ENCODE measurements around the gene TMOD1. TPM values are rescaled to one million over a fixed set of nuclear protein-coding genes. Genes with fewer than 3 reads are reported as not detected.
"Not testable (repeated sequence)": the region's sequence is repeated elsewhere in the genome, so short reads cannot be mapped to it uniquely, and the experiment has no call there.

The TMOD1 gene
- total RNA-seq, 1 experiment from 2014 or later, result 2.1 TPM

DNA sequence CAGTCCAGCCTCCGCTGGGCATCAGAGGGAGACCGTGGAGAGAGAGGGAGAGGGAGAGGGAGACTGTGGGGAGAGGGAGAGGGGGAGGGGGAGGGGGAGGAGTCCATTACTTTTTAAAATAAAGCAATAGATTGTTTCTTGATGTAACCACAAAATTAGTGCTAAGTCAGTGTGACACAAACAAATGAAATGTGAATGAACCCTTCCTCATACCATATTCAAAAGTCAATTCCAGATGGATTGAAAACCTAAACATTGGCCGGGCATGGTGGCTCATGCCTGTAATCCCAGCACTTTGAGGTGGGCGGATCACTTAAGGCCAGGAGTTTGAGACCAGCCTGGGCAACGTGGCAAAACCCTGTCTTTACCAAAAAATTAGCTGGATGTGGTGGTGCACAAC, 2.6 kb upstream of the TMOD1 start:
- not testable (repeated sequence) for DNase-seq (ENCODE audit: low spot score)

GRCh38 chr9:97500263-97500662, 1.2 kb upstream of the TMOD1 start:
- DNase-seq (ENCODE audit: low spot score), result no peak

DNA sequence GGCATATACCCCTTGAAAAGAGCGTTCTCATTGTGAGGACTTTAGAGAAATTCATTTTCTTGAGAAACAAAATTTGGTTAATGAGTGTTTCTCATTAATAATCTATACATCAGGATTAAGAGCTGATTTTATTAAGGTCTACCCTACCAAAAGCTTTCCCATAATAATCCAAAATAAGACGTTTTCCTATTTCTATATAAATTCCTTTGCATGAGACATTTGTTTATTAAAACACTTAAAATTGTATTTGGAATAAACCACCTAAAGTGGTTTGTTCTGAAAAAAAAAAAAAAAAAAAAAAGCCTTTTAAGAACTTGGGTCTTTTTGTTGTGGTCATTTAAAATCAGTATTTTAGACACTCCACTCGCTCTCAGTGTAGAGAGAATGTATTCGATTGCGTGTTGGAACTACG, 695 bp upstream of the TMOD1 start:
- no peak for DNase-seq (ENCODE audit: low spot score)

DNA sequence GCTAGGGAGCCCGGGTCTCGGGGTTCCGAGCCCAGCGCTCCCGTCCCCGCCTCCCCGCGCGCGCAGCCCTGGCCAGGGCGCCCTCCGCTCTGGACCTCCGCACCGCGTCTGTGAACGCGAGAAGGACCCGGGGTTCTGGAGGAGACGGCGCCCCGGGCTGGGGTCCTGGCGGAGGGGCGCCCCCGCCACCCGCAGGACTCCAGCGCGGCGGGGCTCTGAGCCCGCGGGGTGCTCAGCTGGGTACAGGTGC, 431 bp downstream of the TMOD1 start:
- DNase-seq (ENCODE audit: low spot score), result no peak

DNA sequence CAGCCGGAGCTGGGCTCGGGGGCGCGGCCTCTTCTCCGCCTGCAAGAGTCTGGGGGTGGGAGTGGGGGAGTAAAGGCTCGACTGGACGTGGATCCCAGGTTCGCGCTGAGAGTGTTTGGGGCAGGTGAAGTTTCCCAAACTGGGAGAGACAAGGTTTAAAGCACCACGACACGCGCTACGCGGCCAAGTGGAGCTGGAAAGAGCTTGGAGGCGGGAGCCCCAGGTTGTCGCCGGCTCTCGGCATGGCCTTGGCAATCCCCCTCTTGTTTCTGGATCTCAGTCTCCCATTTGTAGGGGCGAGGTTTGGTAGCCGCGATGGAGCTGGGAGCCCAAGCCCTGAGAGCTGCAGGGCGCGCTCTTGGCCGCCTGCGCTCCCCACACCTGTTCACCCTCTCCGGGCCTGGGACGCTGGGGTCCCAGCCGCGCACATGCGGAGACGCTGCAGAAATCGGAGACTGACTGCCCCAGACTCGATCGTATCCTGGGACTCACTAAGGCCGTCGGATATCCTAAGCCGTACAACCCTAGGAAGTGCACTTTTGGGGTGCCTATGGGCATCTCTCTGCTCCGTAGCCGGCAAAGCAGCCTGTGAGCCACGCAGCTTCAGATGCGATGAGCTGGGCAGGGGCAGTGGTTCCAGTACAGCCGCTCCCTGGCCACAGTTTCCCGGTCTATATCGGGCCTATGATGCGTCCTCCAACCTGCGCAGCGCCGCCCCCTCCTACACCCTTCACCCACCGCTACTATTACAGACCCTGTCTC, 937 bp downstream of the TMOD1 start:
- DNase-seq (ENCODE audit: low spot score), result no peak

DNA sequence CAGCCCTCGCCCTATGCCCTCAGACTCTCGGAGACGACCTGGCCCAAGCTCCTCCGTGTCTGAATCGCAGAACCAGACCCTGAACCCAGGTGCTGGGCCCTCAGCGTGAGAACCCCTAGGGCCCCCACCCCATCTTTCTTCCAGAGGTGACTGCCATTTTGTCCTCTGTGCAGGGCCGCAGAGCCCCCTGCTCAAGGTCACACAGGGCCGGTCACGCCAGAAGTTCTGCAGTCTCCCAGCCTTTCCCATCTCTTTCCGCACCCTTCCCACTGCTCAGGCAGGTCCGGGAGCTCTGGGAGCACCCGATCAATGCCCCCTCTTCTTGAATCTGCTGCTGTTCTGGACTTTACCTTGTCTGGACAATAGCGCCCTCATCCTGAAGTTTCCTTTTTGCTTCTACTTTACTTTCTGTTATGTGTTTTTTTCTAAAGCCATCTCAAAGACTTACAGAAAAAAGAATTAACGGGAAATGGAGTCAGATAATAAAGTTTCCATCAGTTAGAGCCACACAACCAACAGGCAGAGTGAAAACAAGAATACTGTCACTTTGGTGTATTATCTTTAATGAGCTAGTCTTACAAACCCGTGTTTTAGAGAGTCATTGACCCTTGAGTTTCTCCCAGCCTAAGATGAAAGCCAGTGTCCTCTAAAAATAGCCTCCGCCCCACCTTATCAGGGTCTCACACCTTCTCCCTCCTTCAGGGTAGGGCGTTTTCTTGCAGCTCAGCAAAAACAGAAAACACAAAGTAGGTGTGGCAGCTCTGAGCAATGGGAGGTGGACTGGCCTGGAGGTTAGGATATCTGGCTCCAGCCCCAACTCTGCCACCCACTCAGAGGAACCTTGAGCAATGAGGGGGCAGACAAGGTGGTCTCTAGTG, 1.8 kb downstream of the TMOD1 start:
- no peak for DNase-seq (ENCODE audit: low spot score)

DNA sequence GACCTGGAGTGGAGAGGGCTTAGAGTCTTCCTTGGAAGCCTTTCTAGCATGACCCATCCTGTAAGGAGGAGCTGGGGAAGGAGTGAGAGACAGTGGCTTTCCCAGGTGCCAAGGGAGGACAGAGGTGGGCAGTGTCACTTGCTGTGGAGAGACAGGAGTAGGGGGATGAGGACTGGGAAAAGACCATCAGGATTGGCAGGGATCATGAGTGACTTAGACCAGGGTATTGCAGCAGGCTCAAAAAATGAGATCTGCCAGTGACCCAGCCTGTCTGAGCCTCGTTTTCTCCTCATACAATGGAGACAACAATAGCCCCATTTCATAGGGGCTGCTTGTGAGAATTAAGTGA, 2.4 kb downstream of the TMOD1 start:
- no peak for DNase-seq (ENCODE audit: low spot score)

DNA sequence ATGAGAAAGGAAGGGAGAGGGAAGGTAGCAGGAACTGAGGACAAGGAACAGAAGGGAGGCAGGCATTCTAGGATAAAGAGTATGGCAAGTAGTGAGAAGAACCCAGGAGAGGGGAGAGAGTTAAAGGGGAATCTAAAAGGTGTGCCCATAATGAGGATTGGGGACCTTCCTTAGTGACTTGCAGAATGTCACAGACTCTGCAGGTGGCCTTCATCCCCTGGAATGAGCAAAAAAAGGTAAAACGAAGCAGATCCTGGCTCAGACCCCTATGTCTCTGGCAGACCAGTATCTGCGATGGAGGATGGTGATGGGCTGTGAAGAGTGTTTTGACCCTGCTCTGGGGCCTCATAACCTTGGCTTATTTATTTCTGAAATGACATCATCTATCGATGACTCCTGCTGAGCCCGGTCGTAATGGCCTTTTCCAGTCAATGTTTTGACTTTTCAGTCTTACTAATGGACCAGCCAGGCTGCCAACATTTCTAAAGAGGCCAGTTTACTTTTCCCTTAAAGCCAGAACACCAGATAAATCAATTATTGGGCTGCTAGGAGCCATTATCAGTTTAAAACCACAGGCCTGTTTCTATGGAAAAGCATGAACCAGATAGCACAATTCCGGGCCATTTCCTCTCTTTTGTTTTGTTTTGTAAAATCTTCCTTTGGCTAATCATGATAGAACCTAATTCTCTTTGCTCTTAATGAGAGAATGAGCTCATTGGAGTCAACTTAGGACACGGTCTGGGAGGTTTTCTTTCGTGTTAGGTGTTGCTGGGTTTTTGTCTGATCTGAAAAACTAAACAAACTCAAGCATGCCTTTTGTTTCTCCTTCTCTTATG, 3.1 kb downstream of the TMOD1 start:
- no peak for DNase-seq (ENCODE audit: low spot score)

DNA sequence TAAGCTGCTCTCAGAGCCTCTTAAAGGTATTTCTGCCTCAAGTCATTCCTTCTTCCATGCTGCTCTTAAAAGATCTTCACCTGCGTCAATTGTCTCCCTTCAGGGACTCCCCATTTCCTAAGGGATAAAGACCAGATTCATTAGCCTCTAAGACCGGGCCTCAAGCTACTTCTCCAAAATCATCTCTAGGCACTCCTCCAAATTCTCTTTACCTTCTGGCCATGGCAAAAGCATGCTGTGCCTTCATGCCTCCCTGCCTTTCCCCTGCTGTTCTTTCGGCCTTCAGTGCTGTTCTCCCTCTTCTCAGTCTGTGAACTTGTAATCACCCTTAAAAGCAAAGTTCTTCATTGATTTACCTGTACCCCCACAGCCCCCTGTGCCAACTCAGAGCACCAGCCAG, 4.4 kb downstream of the TMOD1 start:
- no peak for DNase-seq (ENCODE audit: low spot score)

GRCh38 chr9:97506306-97506705, 4.8 kb downstream of the TMOD1 start:
- DNase-seq (ENCODE audit: low spot score), result no peak

GRCh38 chr9:97506787-97507186, 5.3 kb downstream of the TMOD1 start:
- no peak for DNase-seq (ENCODE audit: low spot score)

GRCh38 chr9:97507428-97507984, 6.0 kb downstream of the TMOD1 start:
- no peak for DNase-seq (ENCODE audit: low spot score)

DNA sequence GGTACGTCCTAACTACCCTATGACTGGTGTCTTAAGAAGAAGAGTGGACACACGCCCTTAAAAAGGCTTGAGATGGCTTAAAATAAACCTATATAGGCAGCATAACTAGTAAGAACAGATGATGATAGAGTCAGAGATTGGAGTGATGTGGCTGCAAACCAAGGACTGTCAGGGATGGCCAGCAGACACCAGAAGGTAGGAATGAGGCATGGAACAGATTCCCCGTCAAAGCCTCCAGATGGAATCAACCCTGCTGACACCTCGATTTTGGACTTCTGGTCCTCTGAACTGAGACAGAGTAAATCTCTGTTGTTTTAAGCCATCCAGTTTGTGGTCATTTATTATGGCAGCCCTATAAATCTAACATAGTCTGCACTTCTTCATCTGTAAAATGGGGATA, 7.4 kb downstream of the TMOD1 start:
- DNase-seq (ENCODE audit: low spot score), result no peak

DNA sequence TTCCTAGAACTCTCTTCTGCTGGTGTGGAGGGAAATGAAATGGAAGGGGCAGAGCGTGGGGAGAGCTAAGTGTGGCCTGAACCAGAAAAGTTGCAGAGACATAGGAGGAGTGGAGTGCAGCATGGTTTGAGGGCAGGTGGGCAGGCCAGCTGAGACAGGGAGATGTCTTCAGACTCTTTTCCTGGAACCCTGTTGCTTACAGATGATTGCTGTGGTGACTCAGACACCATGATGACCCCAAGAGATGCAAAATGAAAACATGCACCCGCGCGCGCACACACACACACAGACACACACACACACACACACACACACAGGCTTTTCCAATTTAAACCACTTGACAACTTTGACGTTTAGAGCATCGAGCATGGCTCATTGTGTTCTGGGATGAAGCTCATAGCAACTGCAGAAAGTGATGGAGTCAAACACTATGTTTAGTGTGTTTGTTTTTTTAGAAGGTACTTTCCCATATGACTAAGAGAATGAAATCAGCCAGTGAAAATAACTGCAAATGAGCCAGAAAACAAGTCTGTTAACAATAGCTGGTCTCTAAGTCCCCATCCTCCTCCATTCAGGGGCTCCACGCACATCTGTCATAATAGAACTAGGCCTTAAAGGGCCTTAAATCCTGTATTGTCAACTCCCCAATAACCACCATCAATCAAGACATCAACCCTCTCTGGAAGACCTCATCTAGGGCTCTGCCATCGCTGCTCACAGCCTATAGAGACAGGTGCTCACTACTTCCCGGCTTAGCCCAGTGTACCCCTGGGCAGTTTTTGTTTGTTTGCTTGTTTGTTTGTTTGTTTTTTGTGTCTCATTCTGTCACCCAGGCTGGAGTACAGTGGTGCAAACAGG, 9.6 kb downstream of the TMOD1 start:
- peak; percentile 93 for DNase-seq (ENCODE audit: low spot score)

GRCh38 chr9:97511655-97512427, 10.4 kb downstream of the TMOD1 start:
- peak; percentile 70 for DNase-seq (ENCODE audit: low spot score)

GRCh38 chr9:97512966-97513560, 11.6 kb downstream of the TMOD1 start:
- DNase-seq (ENCODE audit: low spot score), result no peak

DNA sequence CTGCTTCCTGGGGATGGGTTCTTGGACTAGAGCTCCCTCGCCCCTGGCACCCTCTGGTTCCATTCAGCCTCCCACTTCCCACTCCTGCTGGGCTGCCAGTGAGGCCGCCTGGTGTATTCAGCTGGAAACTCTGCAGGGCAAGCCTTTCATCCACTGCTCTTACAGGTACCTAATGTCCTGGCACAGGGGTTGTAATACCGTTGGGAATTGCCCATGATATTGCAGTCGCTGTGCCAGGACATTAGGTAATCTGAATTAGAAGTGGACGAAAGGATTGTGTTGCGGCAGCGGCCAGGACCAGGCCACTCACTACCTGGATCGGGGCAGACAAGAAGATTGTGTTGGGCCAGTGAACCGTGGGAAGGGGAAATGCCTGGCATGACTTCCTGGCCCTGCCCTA, 13.1 kb downstream of the TMOD1 start:
- no peak for DNase-seq (ENCODE audit: low spot score)

- no peak for DNase-seq (ENCODE audit: low spot score)
Measured at GRCh38 chr9:97515662-97516061, 14.2 kb downstream of the TMOD1 start.

DNA sequence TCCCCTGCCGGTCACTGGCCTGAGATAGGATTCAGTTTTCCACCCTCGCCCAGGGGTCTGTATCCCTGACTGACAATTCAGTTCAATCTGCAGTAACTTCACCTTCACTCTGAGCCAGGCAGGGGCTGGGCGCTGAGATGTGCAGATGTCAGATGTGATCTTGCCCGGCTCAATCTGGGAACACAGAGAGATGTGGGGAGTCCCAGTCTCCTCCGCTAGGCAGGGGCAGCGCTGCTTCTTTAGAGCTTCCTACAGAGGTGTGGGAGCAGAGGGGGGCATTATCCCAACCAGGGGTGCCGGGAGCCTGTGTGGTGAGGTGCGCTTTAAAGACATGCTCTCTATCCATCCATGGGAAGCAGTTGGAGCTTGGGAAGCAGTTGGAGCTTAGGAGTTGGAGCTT, 14.6 kb downstream of the TMOD1 start:
- DNase-seq (ENCODE audit: low spot score), result no peak
